HEK293T (cell line): ENCODE results near the gene EYS.

ENCODE experiments used
- ARNT ChIP-seq: fragments of 450-650 bp; IDR thresholded peaks from 2 replicates; pipeline ENCODE4 v1.6.1; 2017; ENCODE audit warnings: mild to moderate bottlenecking
- BHLHE40 ChIP-seq: fragments of 450-650 bp; IDR thresholded peaks from 2 replicates; pipeline ENCODE4 v1.6.1; 2016; ENCODE audit warnings: mild to moderate bottlenecking, moderate library complexity, borderline replicate concordance
- CTBP1 ChIP-seq: fragments of 450-650 bp; IDR thresholded peaks from 2 replicates; pipeline ENCODE4 v1.6.1; 2016; ENCODE audit warnings: borderline replicate concordance
- ELF4 ChIP-seq: fragments of 450-650 bp; IDR thresholded peaks from 2 replicates; pipeline ENCODE4 v1.6.1; 2017; ENCODE audit warnings: antibody characterized with exemption
- FOXA1 ChIP-seq: fragments of 450-650 bp; IDR thresholded peaks from 2 replicates; pipeline ENCODE4 v1.6.1; 2016; ENCODE audit warnings: mild to moderate bottlenecking
- FOXM1 ChIP-seq: fragments of 450-650 bp; IDR thresholded peaks from 2 replicates; pipeline ENCODE4 v1.6.1; 2017; ENCODE audit warnings: mild to moderate bottlenecking, borderline replicate concordance
- HDGF ChIP-seq: fragments of 450-650 bp; IDR thresholded peaks from 2 replicates; pipeline ENCODE4 v1.6.1; 2017; ENCODE audit warnings: antibody characterized with exemption, borderline replicate concordance
- L3MBTL2 ChIP-seq: fragments of 450-650 bp; conservative IDR thresholded peaks from 2 replicates; pipeline ENCODE4 v1.6.1; 2016; ENCODE audit warnings: mild to moderate bottlenecking
- LEF1 ChIP-seq: fragments of 450-650 bp; IDR thresholded peaks from 2 replicates; pipeline ENCODE4 v1.6.1; 2017; ENCODE audit warnings: mild to moderate bottlenecking, borderline replicate concordance
- NFRKB ChIP-seq: fragments of 450-650 bp; IDR thresholded peaks from 2 replicates; pipeline ENCODE4 v1.6.1; 2016; ENCODE audit warnings: mild to moderate bottlenecking, moderate library complexity
- SUZ12 ChIP-seq: fragments of 450-650 bp; IDR thresholded peaks from 2 replicates; pipeline ENCODE4 v1.6.1; 2016; ENCODE audit warnings: mild to moderate bottlenecking
- TARDBP ChIP-seq: fragments of 450-650 bp; IDR thresholded peaks from 2 replicates; pipeline ENCODE4 v1.6.1; 2016

GRCh38 chr6:64522859-64523258 is 1184.2 kb downstream of the EYS start:
- no peak for TF ChIP-seq FOXA1
- no peak for TF ChIP-seq HDGF
- TF ChIP-seq ARNT, result no peak
- TF ChIP-seq L3MBTL2, result no peak
- no peak for TF ChIP-seq BHLHE40
- no peak for TF ChIP-seq LEF1
- TF ChIP-seq TARDBP, result no peak
- no peak for TF ChIP-seq ELF4
- no peak for TF ChIP-seq CTBP1
- TF ChIP-seq NFRKB, result no peak
- TF ChIP-seq FOXM1, result no peak
- no peak for TF ChIP-seq SUZ12
